H1 (cell line): ENCODE results near the gene ANKH. TPM values are rescaled to one million over a fixed set of nuclear protein-coding genes. Genes with fewer than 3 reads are reported as not detected.

ENCODE experiments used
- CTCF ChIA-PET: fragments of 300-600 bp; sonication (Branson Sonifier 250); formaldehyde crosslinking; loops from one replicate; lab custom pipeline; 2021; ENCODE audit not compliant: partially characterized antibody; lab: Charles Lee
- POLR2A ChIA-PET: fragments of 300-600 bp; sonication (Branson Sonifier 250); formaldehyde crosslinking; loops from one replicate; lab custom pipeline; 2021; ENCODE audit warnings: inconsistent platforms; ENCODE audit not compliant: partially characterized antibody; lab: Charles Lee
- DNase-seq, 2 experiments: peaks; one replicate each; pipeline versions ENCODE4 v3.0.0 to v3.0.0-alpha.2; 2010 to 2022; ENCODE audit warnings: low spot score in 2 of 2, low read depth in 1 of 2, mixed read lengths in 1 of 2
- FAIRE-seq: peaks from 2 replicates; lab custom pipeline; 2011; peaks lifted over from hg19 to GRCh38; lab: Jason Lieb, UNC
- H2AFZ ChIP-seq: 2 replicates; pipeline ENCODE4 v1.8.1; 2012; ENCODE audit warnings: low read length, inconsistent platforms
- H2AK5ac ChIP-seq: 2 replicates; pipeline ENCODE4 v1.6.1; 2013; ENCODE audit warnings: low read depth, low read length
- H2BK120ac ChIP-seq: replicated peaks from 2 replicates; pipeline ENCODE3; 2013; ENCODE audit warnings: low read depth, low read length, inconsistent platforms
- H2BK12ac ChIP-seq: 2 replicates; pipeline ENCODE4 v1.6.1; 2013; ENCODE audit warnings: low read depth, low read length
- H2BK15ac ChIP-seq: 2 replicates; pipeline ENCODE4 v1.6.1; 2013; ENCODE audit warnings: low read length
- H2BK20ac ChIP-seq: 2 replicates; pipeline ENCODE4 v1.6.1; 2013; ENCODE audit warnings: low read length
- H2BK5ac ChIP-seq: 2 replicates; pipeline ENCODE4 v1.6.1; 2013; ENCODE audit warnings: low read depth, low read length
- H3K14ac ChIP-seq: 2 replicates; pipeline ENCODE4 v1.6.1; 2013; ENCODE audit warnings: inconsistent platforms; ENCODE audit not compliant: insufficient read length
- H3K18ac ChIP-seq: 2 replicates; pipeline ENCODE4 v1.6.1; 2013; ENCODE audit warnings: low read length; ENCODE audit errors: extremely low read depth
- H3K23ac ChIP-seq: 2 replicates; pipeline ENCODE4 v1.6.1; 2013; ENCODE audit warnings: inconsistent platforms; ENCODE audit not compliant: insufficient read length
- H3K23me2 ChIP-seq: 2 replicates; pipeline ENCODE4 v1.6.1; 2013; ENCODE audit warnings: low read depth, low read length
- H3K27ac ChIP-seq: 2 replicates; pipeline ENCODE4 v1.6.1; 2011; ENCODE audit warnings: low read depth, low read length, inconsistent platforms
- H3K27me3 ChIP-seq, 4 experiments: replicated peaks in 1 of 4; 1 replicate in 1 of 4; 2 replicates in 3 of 4; pipeline versions ENCODE4 v1.6.1 to v1.8.1; 2011 to 2013; ENCODE audit warnings: low read length in 3 of 4, mild to moderate bottlenecking in 3 of 4, inconsistent platforms in 2 of 4, mixed read lengths in 2 of 4, moderate library complexity in 1 of 4; ENCODE audit not compliant: control insufficient read depth in 3 of 4, insufficient read depth in 3 of 4; ENCODE audit errors: extremely low read depth in 1 of 4
- H3K36me3 ChIP-seq, 4 experiments: 2 replicates each; pipeline versions ENCODE4 v1.6.1 to v1.8.1; 2011 to 2013; ENCODE audit warnings: mild to moderate bottlenecking in 4 of 4, low read length in 3 of 4, moderate library complexity in 2 of 4, control low read depth in 1 of 4, inconsistent platforms in 1 of 4; ENCODE audit not compliant: insufficient read depth in 4 of 4, control insufficient read depth in 2 of 4
- H3K4ac ChIP-seq: replicated peaks from 2 replicates; pipeline ENCODE3; 2013; ENCODE audit warnings: low read length, low read depth, mixed read lengths, inconsistent platforms; ENCODE audit not compliant: insufficient read length
- H3K4me1 ChIP-seq, 4 experiments: replicated peaks in 1 of 4; 1 replicate in 1 of 4; 2 replicates in 3 of 4; pipeline versions ENCODE4 v1.6.1 to v1.8.1; 2011 to 2013; ENCODE audit warnings: low read length in 3 of 4, inconsistent platforms in 2 of 4, mixed read lengths in 1 of 4; ENCODE audit not compliant: insufficient read depth in 4 of 4, control insufficient read depth in 3 of 4
- H3K4me2 ChIP-seq, 2 experiments: 2 replicates each; pipeline versions ENCODE4 v1.6.1 to v1.8.1; 2011 to 2013; ENCODE audit warnings: low read depth in 2 of 2, low read length in 2 of 2, control low read depth in 1 of 2, inconsistent platforms in 1 of 2, mild to moderate bottlenecking in 1 of 2; ENCODE audit not compliant: insufficient read depth in 1 of 2
- H3K4me3 ChIP-seq, 4 experiments: fragments of 200-600, 300-600 bp in 1 of 4; sonication (generic), shearing (Covaris generic), sonication (Bioruptor Twin) in 1 of 4; 2 replicates each; pipeline versions ENCODE4 v1.5.1 to v1.8.1; 2011 to 2016; ENCODE audit warnings: low read length in 4 of 4, low read depth in 3 of 4, control low read depth in 2 of 4, inconsistent platforms in 2 of 4, mild to moderate bottlenecking in 2 of 4, mixed read lengths in 1 of 4, moderate library complexity in 1 of 4; ENCODE audit not compliant: insufficient read depth in 2 of 4; ENCODE audit errors: extremely low read depth in 1 of 4
- H3K56ac ChIP-seq: replicated peaks from 2 replicates; pipeline ENCODE3; 2013; ENCODE audit warnings: low read depth, mild to moderate bottlenecking, mixed read lengths, low read length, inconsistent platforms; ENCODE audit not compliant: insufficient read length
- H3K79me1 ChIP-seq: 2 replicates; pipeline ENCODE4 v1.6.1; 2013; ENCODE audit warnings: low read depth, low read length, control low read depth
- H3K79me2 ChIP-seq, 2 experiments: 2 replicates each; pipeline versions ENCODE4 v1.6.1 to v1.8.1; 2012 to 2013; ENCODE audit warnings: low read length in 2 of 2, mild to moderate bottlenecking in 2 of 2, inconsistent platforms in 1 of 2; ENCODE audit not compliant: insufficient read depth in 2 of 2, control insufficient read depth in 1 of 2
- H3K9ac ChIP-seq, 4 experiments: replicated peaks in 1 of 4; 1 replicate in 1 of 4; 2 replicates in 3 of 4; pipeline versions ENCODE4 v1.6.1 to v1.8.1; 2011 to 2013; ENCODE audit warnings: low read depth in 3 of 4, low read length in 3 of 4, control low read depth in 2 of 4, mild to moderate bottlenecking in 2 of 4, moderate library complexity in 2 of 4, inconsistent platforms in 1 of 4; ENCODE audit errors: extremely low read depth in 1 of 4
- H3K9me3 ChIP-seq, 2 experiments: 2 replicates each; pipeline versions ENCODE4 v1.6.1 to v1.8.1; 2012 to 2013; ENCODE audit warnings: mild to moderate bottlenecking in 2 of 2, moderate library complexity in 2 of 2, control low read depth in 1 of 2, inconsistent platforms in 1 of 2, low read depth in 1 of 2, low read length in 1 of 2, mixed read lengths in 1 of 2; ENCODE audit not compliant: insufficient read depth in 2 of 2
- H4K20me1 ChIP-seq, 2 experiments: replicated peaks in 1 of 2; 2 replicates each; pipeline versions ENCODE3 to v1.8.1; 2011 to 2013; ENCODE audit warnings: inconsistent platforms in 2 of 2, low read length in 2 of 2, mild to moderate bottlenecking in 1 of 2; ENCODE audit not compliant: insufficient read depth in 2 of 2, control insufficient read depth in 1 of 2
- H4K5ac ChIP-seq: 2 replicates; pipeline ENCODE4 v1.6.1; 2013; ENCODE audit warnings: low read length, low read depth, mixed read lengths, inconsistent platforms; ENCODE audit not compliant: insufficient read length
- H4K8ac ChIP-seq: 2 replicates; pipeline ENCODE4 v1.8.0; 2013; ENCODE audit warnings: mild to moderate bottlenecking, moderate library complexity, low read length, inconsistent platforms; ENCODE audit not compliant: insufficient read depth; ENCODE audit errors: extremely low read depth
- H4K91ac ChIP-seq: replicated peaks from 2 replicates; pipeline ENCODE3; 2013; ENCODE audit warnings: low read length, mixed read lengths, inconsistent platforms; ENCODE audit not compliant: insufficient read length
- BCL11A ChIP-seq, 2 experiments: IDR thresholded peaks; one replicate each; pipeline ENCODE4 v1.6.1; 2011; ENCODE audit warnings: low read depth in 2 of 2, low read length in 2 of 2, mild to moderate bottlenecking in 2 of 2
- EZH2 ChIP-seq: fragments of 200-600 bp; sonication (generic); IDR thresholded peaks from 2 replicates; pipeline ENCODE4 v1.7.1; 2012; ENCODE audit warnings: low read depth, mild to moderate bottlenecking, moderate library complexity, low read length, inconsistent platforms; ENCODE audit not compliant: severe bottlenecking
- PHF8 ChIP-seq: fragments of 200-600 bp; sonication (generic); conservative IDR thresholded peaks from 2 replicates; pipeline ENCODE4 v1.7.1; 2012; ENCODE audit warnings: low read depth, mild to moderate bottlenecking, inconsistent platforms, low read length, moderate library complexity
- SP2 ChIP-seq: IDR thresholded peaks from 2 replicates; pipeline ENCODE4 v1.6.1; 2012; ENCODE audit warnings: mild to moderate bottlenecking, low read length, inconsistent platforms
- WGBS, 2 experiments: shearing (Covaris generic) in 1 of 2; methylation state at CpG; one replicate each; pipeline versions ENCODE4 v1.1.6 to v1.1.7; 2013 to 2015; ENCODE audit warnings: low lambda C conversion rate in 2 of 2, mixed read lengths in 2 of 2, inconsistent platforms in 1 of 2, low coverage in 1 of 2, missing lambda C conversion rate in 1 of 2; ENCODE audit not compliant: insufficient replicate concordance in 2 of 2, insufficient coverage in 1 of 2, insufficient read length in 1 of 2; ENCODE audit errors: extremely low coverage in 1 of 2, missing lambda C conversion rate in 1 of 2; 5-methylcytosine and 5-hydroxymethylcytosine counted together
- polyA plus RNA-seq, 7 experiments: library from polyadenylated mRNA; depleted of rRNA in 3 of 7; stranded (reverse) in 5 of 7; unstranded in 2 of 7; fragments of >200 nt in 5 of 7; fragments of 200-250 nt in 2 of 7; gene quantifications; 1 replicate in 5 of 7; 2 replicates in 1 of 7; 4 replicates in 1 of 7; pipeline versions ENCODE4 v1.2.1 to v1.2.3, GENCODE V29; 2011 to 2013; ENCODE audit warnings: missing spikeins in 2 of 7, mixed read lengths in 2 of 7
- total RNA-seq: library from RNA; stranded (reverse); fragmentation: NEBNext Ultra II Directional; extraction: Animal tissue kit (Norgen Biotek cat#: 25700); gene quantifications from 2 replicates; pipeline ENCODE4 v1.2.1, GENCODE V29; 2021

The ANKH gene
- total and polyA plus RNA-seq, 2 of the 8 experiments (the other 6 are each of a cell fraction or from before 2014, with no cell fraction given): 5.3 to 13.0 TPM

DNA sequence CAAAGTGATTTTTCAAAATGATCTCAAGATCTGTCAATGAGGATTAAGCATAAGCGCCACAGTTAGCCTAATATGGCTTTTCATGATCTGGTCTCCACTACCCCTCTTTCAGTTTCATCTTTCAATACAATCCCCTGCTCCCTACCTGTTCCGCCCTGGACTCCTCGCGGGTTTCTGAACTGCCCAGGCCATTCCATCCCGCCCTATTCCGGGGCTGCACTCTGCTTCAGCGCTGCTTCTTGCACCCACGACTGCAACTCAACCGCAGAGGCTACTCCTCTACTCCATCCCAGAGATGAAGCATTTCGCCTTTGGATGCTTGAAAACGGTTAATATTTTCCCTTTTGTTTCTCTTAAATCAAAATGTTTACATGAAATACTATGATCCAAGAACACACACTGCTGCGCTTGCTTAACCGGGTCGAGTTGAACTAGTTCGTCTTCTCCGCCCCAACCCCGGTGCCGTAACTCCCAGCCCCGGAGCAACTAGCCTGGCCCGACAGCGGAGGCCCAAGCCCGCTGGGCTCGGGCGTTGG lies 207.8 kb downstream of the ANKH start:
- DNase-seq: no peak
- peak overlapping the region; percentile 8; the same call in 1 of the 2 replicates for H2BK15ac ChIP-seq
- no peak for FAIRE-seq
- peaks cover 0 to 19% (median 14%) of the 10 kb centered on the region in 4 experiments; a peak in 6 of 7 replicates for H3K27me3 ChIP-seq
- H3K4me1 ChIP-seq: peaks cover 3 to 10% (median 8%) of the 10 kb centered on the region in 4 experiments; a peak in 5 of 7 replicates
- ChIA-PET CTCF (interaction anchor here (1.4 kb wide), 1 partner anchor 15 kb away, joined by 3 read pairs; no protein-coding TSS in a partner anchor), POLR2A (interaction anchor here (0.7 kb wide), 1 partner anchor 9 kb away, joined by 3 read pairs; no protein-coding TSS in a partner anchor)
- H4K20me1 ChIP-seq: peaks cover 0 to 5% of the 10 kb centered on the region in 2 experiments
- peak overlapping the region; percentile 92 for H2AFZ ChIP-seq
- H3K79me1 ChIP-seq: peaks cover 6% of the 10 kb centered on the region; the same call in 1 of the 2 replicates
- H4K8ac ChIP-seq: peak overlapping the region; percentile 89
- no peak overlapping the region for H3K18ac ChIP-seq
- H3K36me3 ChIP-seq: no peaks in the 10 kb centered on the region
- H2BK20ac ChIP-seq: no peak overlapping the region
- H2BK5ac ChIP-seq: no peak overlapping the region; the same call in 1 of the 2 replicates
- TF ChIP-seq PHF8: 0 out of 2 replicates have a peak, but pooled peaks have one; percentile 10
- no peak for TF ChIP-seq SP2
- TF ChIP-seq BCL11A (IDR thresholded peaks at IDR 0.05; ENCODE audit: low read depth in 2 of 2, low read length in 2 of 2): no peak
- TF ChIP-seq EZH2: peak; percentile 6
- H3K56ac ChIP-seq: peak overlapping the region; percentile 62
- H4K91ac ChIP-seq: peak overlapping the region; percentile 93
- H3K79me2 ChIP-seq: peaks cover 0 to 29% of the 10 kb centered on the region in 2 experiments; a peak in 2 of 4 replicates
- peak overlapping the region; percentile 92 to 99 for H3K4me2 ChIP-seq
- H3K9ac ChIP-seq: peak overlapping the region; percentile 19 to 87 (median 44)
- H3K4me3 ChIP-seq: peak overlapping the region; percentile 60 to 75 (median 67)
- H3K23me2 ChIP-seq: peaks cover 6% of the 10 kb centered on the region; the same call in 1 of the 2 replicates
- no peak overlapping the region for H3K23ac ChIP-seq
- H4K5ac ChIP-seq: peak overlapping the region; percentile 96
- no peak overlapping the region for H3K4ac ChIP-seq
- WGBS, 2 experiments: 9% methylated on average over 24 of the region's 24 CpGs; no CpG with 5 or more reads in 1 of the 2 experiments
- no peak overlapping the region for H2AK5ac ChIP-seq
- H3K9me3 ChIP-seq: no peaks in the 10 kb centered on the region
- H2BK120ac ChIP-seq: no peak overlapping the region
- H2BK12ac ChIP-seq: no peak overlapping the region
- peak overlapping the region; percentile 30; the same call in 1 of the 2 replicates for H3K27ac ChIP-seq
- H3K14ac ChIP-seq: no peak overlapping the region
